T-helper 17 cell (primary cell): ENCODE results near the gene CASKIN2. TPM values are rescaled to one million over a fixed set of nuclear protein-coding genes. Genes with fewer than 3 reads are reported as not detected.
"Not testable (repeated sequence)": the region's sequence is repeated elsewhere in the genome, so short reads cannot be mapped to it uniquely, and the experiment has no call there.

Source experiments
- ATAC-seq: fragments of 150-1000 bp; cut with Tn5 transposase; 2 replicates; pipeline ENCODE4 v1.10.0; 2021; ENCODE audit warnings: mild to moderate bottlenecking, moderate library complexity
- DNase-seq, 3 donors: peaks; one replicate each; pipeline versions ENCODE4 v3.0.0 to v3.0.0-alpha.2; 2020 to 2021
- H3K9me3 ChIP-seq: one replicate; pipeline ENCODE4 v1.7.0; 2013; ENCODE audit warnings: low read length, mild to moderate bottlenecking; ENCODE audit not compliant: control insufficient read depth, poor library complexity, severe bottlenecking
- H3K27ac Mint-ChIP-seq: one replicate; pipeline ENCODE4 v1.8.0; 2022; ENCODE audit warnings: mild to moderate bottlenecking, moderate library complexity, mixed read lengths
- H3K27me3 Mint-ChIP-seq: one replicate; pipeline ENCODE4 v1.8.0; 2022; ENCODE audit warnings: mixed read lengths
- H3K36me3 Mint-ChIP-seq: one replicate; pipeline ENCODE4 v1.8.0; 2022; ENCODE audit warnings: low read depth, mixed read lengths
- H3K4me1 Mint-ChIP-seq: one replicate; pipeline ENCODE4 v1.8.0; 2022; ENCODE audit warnings: mild to moderate bottlenecking, mixed read lengths
- H3K4me3 Mint-ChIP-seq: one replicate; pipeline ENCODE4 v1.8.0; 2022; ENCODE audit warnings: mild to moderate bottlenecking, moderate library complexity, mixed read lengths
- total RNA-seq, 4 donors: library from RNA in 2 of 4; stranded (reverse) in 2 of 4; gene quantifications; one replicate each; pipeline ENCODE4 v1.2.3 and lab custom pipeline; 2022 to 2026

Gene CASKIN2
- total RNA-seq, 2 donors from 2014 or later, result 0.08 to 0.40 TPM

DNA sequence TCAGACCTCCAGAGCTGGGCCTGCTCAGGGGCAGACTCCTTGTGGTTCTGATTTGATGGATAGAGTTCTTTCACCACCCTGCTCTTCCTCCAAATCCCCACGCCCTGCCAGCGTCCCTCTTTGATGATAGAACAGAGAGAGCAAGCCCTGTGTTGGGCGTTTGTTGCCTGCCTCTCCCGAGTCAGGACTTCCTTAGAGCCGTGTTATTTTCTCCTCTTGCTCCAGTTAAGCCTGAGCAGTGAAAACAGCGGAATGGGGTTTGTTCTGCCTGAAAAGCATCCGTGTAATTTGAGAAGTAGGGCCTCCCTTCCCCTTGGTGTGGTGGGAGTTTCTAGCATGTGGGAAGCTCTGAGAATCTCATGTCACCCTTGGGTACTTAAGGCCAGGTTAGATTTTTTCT is 36.8 kb downstream of the CASKIN2 start:
- H3K36me3 Mint-ChIP-seq, result no peaks in the 10 kb centered on the region

DNA sequence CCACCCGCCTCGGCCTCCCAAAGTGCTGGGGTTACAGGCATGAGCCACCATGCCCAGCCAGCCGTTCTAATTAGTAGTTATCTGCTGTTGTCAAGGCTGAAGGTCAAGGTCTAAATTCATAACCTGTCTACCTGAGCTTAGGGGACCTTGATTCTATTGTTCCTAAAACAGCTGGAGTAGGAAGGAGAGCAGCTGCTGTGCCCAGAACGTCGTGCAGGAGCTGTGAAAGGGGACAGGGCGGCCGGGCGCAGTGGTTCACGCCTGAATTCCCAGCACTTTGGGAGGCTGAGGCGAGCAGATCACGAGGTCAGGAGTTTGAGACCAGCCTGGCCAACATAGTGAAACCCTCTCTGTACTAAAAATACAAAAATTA is 37.9 kb downstream of the CASKIN2 start:
- ATAC-seq, H3K36me3 Mint-ChIP-seq, H3K27me3 Mint-ChIP-seq, DNase-seq, H3K4me3 Mint-ChIP-seq, H3K9me3 ChIP-seq, H3K27ac Mint-ChIP-seq: not testable (repeated sequence)
- peaks cover 16% of the 10 kb centered on the region for H3K4me1 Mint-ChIP-seq

More for the DNA sequence above, 36.8 kb downstream of the CASKIN2 start:
- Mint-ChIP-seq H3K27ac (no peak overlapping the region), H3K27me3 (no peaks in the 10 kb centered on the region), H3K4me1 (peaks cover 13% of the 10 kb centered on the region), H3K4me3 (no peak overlapping the region)
- no peaks in the 10 kb centered on the region for H3K9me3 ChIP-seq
- ATAC-seq (no peak), DNase-seq (no peak)

DNA sequence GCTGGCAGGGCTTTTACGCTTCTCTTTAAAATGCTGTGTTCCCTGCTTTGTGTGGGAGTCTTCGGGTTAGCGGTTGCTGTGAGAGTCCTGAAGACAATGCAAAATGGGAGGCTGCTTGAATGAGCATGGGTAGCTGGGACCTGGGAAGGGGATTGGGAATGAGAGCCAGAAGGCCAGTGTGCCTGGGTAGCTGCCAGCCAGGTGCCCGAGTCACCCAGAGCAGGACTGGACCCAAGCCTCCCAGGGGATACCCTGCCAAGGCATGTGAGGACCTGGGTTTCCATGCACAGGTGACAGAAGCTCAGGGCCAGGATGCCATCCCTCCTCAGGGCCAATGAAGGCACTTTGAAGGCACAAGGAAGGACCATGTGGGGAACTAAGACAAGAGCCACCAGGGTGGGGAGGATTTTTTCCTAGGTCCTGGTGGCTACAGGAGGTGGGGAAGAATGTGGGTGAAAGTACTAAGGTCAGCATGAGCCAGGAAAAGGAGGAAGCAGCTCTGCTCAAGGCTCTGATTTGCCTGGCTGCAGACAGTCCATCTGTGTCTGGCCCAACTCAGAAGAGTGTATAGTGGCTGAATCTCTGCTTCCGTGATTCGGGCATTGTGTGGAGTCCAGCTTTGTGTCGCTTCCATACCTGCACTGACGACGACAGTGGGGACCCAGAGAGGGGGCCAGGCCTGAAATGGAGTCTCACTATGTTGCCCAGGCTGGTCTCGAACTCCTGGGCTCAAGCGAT is 38.4 kb downstream of the CASKIN2 start:
- H3K9me3 ChIP-seq, result no peaks in the 10 kb centered on the region
- no peak overlapping the region for H3K4me3 Mint-ChIP-seq
- ATAC-seq (no peak), DNase-seq (no peak)
- peaks cover 3% of the 10 kb centered on the region for H3K36me3 Mint-ChIP-seq
- peaks cover 16% of the 10 kb centered on the region for H3K4me1 Mint-ChIP-seq
- H3K27ac Mint-ChIP-seq, result no peak overlapping the region
- no peaks in the 10 kb centered on the region for H3K27me3 Mint-ChIP-seq

DNA sequence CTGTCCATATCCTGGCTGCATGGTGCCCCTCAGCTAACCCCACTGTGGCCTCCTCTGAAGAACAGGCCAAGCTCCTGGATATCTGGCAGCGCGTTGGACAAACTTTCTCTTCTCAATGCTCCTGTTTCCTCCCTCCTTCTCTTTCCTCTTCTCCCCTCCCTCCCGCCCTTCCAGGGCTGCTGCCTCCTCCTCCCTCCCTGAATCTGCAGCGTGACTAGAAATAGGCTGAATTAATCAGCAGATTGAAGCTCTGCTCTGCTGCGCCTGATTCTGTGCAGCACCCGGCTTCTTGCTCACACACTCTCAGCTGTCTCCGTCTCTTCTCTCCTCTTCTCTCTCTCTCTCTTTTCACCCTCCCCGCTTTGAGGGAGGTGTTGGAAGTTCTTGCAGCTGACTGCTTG is 39.1 kb downstream of the CASKIN2 start:
- no peaks in the 10 kb centered on the region for H3K27me3 Mint-ChIP-seq
- DNase-seq (no peak), ATAC-seq (no peak)
- peaks cover 16% of the 10 kb centered on the region for H3K4me1 Mint-ChIP-seq
- peaks cover 3% of the 10 kb centered on the region for H3K36me3 Mint-ChIP-seq
- no peak overlapping the region for H3K27ac Mint-ChIP-seq
- no peak overlapping the region for H3K4me3 Mint-ChIP-seq
- no peaks in the 10 kb centered on the region for H3K9me3 ChIP-seq

DNA sequence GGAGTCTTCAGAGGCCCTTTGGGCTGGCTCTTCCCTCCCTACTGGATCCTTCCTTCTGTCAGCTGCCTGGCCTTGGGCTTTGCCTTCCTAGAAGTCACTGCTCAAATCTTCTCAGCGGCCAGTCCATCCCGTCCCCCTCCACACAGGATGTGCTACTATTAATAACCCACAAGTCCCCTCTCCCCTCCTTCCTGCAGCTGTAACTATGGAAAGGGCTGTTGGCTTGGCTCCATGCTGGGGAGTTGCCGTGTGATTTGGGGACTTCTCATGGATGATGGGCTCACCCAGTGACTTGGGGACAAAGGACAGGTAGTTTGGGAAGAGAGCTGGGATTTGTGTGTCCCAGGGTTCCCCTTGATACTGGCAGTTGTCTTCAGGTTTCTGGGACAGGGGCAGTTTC is 39.5 kb downstream of the CASKIN2 start:
- DNase-seq (no peak), ATAC-seq (no peak)
- peaks cover 3% of the 10 kb centered on the region for H3K36me3 Mint-ChIP-seq
- H3K27me3 Mint-ChIP-seq, result no peaks in the 10 kb centered on the region
- H3K4me1 Mint-ChIP-seq, result peaks cover 15% of the 10 kb centered on the region
- no peak overlapping the region for H3K4me3 Mint-ChIP-seq
- no peak overlapping the region for H3K27ac Mint-ChIP-seq
- H3K9me3 ChIP-seq, result no peaks in the 10 kb centered on the region

DNA sequence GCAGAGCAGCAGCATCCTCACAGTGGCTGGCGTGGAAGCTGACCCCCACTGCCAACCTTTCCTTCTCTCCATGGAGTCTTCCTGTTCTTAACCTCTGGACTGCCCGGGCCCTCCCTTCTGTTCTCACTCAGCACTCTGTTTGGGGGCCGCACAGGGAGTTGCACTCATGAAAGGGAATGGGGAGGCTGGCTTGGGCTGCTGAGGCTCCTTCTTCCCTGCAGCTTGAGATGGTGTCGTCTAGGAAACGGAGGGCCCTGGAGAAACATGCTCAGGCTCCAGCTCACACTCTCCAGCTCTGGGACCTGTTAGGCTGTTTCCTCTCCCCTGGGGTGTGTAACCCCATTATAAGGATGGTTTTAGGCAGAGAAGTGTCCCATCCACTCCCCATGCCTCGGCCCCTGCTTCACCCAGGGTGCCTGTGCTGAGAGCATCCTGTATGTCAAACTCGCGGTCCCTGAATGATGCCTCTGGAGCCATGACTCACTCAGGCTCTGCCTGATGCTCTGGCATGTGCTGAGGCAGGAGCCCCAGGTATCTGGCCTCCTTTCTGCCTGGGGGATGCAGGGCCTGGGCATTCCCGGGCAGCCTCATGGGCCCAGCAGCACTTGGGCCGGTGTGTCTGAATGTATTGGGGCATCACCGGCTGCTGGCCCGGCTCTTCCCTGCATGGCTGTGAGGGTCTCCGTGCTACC is 40.0 kb downstream of the CASKIN2 start:
- Mint-ChIP-seq H3K27me3 (no peaks in the 10 kb centered on the region), H3K27ac (no peak overlapping the region), H3K4me3 (no peak overlapping the region), H3K36me3 (peaks cover 3% of the 10 kb centered on the region), H3K4me1 (peaks cover 12% of the 10 kb centered on the region)
- DNase-seq (no peak), ATAC-seq (no peak)
- no peaks in the 10 kb centered on the region for H3K9me3 ChIP-seq

DNA sequence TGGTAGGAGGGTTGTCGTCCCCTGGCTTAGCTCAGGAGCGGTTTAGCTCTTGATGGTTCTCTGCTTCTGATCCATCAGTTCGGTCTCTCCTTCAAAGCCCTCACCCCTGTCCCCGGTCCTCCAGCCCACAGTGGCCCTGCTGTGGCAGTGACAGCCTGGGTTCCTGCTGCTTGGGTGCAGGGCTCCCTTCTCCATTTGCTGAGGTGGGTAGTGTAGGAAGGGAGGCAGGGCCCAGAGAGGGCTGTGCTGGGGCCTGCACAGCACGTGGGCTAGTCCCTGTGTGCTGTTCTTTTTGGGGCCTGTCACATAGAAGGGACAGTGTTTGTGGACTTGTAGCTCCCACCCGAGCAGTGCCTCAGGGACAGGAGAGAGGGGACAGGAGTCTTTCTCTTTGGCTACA is 40.6 kb downstream of the CASKIN2 start:
- Mint-ChIP-seq H3K4me3 (no peak overlapping the region), H3K27me3 (no peaks in the 10 kb centered on the region), H3K4me1 (peaks cover 12% of the 10 kb centered on the region), H3K27ac (no peak overlapping the region), H3K36me3 (peaks cover 3% of the 10 kb centered on the region)
- H3K9me3 ChIP-seq, result no peaks in the 10 kb centered on the region
- ATAC-seq (no peak), DNase-seq (no peak)

DNA sequence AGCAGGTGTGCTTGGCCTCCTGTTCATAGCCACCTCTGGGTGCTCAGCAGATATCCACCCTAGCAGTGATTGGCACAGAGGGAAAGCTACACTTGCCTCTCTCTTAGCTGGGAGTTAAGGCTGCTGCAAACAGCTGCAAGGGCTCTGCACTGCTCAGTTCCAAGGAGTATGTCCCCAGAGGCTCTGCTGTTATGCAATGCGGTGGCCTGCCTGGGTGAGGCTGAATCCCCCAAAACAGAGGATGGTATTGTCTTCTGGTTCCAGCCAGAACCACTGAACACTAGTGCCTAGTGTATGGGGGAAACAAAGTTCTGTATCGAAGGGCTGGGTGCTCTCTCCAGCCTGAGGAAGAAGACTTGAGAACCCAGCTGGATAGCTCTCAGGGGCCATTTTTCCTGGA is 42.1 kb downstream of the CASKIN2 start:
- H3K36me3 Mint-ChIP-seq, result peaks cover 3% of the 10 kb centered on the region

DNA sequence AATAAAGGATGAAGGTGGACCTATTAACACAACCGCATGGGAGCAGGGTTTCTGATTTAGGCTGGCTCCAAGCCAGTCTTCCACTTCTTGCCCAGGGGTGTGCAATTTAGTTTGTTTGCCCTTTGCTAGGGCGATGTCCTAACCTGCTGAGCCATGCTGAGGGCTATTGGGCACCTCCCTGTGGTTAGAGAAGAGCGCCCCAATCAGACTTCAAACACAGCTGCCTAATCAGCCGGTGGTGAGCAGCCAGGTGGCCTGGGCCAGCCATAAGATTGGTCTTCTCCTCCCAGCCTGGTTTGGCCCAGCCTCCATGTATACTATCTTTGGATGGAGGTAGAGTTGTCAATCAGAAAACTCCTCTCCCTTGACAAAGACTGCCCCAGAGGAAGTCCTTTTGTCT is 43.2 kb downstream of the CASKIN2 start:
- Mint-ChIP-seq H3K36me3 (peaks cover 5% of the 10 kb centered on the region), H3K4me1 (peaks cover 14% of the 10 kb centered on the region), H3K27ac (no peak overlapping the region), H3K27me3 (no peaks in the 10 kb centered on the region), H3K4me3 (no peak overlapping the region)
- no peaks in the 10 kb centered on the region for H3K9me3 ChIP-seq
- no peak for DNase-seq
- no peak for ATAC-seq

More for the DNA sequence above, 42.1 kb downstream of the CASKIN2 start:
- H3K4me3 Mint-ChIP-seq, result no peak overlapping the region
- ATAC-seq (no peak), DNase-seq (no peak)
- no peaks in the 10 kb centered on the region for H3K27me3 Mint-ChIP-seq
- H3K4me1 Mint-ChIP-seq, result peaks cover 12% of the 10 kb centered on the region
- H3K9me3 ChIP-seq, result no peaks in the 10 kb centered on the region
- H3K27ac Mint-ChIP-seq, result no peak overlapping the region

DNA sequence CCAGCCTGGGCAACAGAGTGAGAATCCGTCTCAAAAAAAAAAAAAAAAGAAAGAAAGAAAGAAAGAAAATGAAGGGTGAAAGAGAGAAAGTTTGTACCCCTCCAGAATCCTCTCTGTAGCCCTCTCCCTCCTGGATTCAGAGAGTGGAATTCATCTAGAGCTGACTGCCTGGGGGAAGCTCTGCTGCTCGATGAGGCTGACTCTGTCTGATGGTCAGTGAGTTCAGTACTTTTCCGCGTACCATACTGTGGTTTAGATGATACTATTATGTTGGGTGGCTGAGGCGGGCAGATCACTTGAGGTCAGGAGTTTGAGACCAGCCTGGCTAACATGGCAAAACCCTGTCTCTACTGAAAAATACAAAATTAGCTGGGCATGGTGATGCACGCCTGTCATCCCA is 44.1 kb downstream of the CASKIN2 start:
- Mint-ChIP-seq H3K36me3 (peaks cover 5% of the 10 kb centered on the region), H3K27me3 (no peaks in the 10 kb centered on the region), H3K27ac (no peak overlapping the region), H3K4me1 (peaks cover 11% of the 10 kb centered on the region), H3K4me3 (no peak overlapping the region)
- DNase-seq (no peak), ATAC-seq (no peak)
- H3K9me3 ChIP-seq, result no peaks in the 10 kb centered on the region

DNA sequence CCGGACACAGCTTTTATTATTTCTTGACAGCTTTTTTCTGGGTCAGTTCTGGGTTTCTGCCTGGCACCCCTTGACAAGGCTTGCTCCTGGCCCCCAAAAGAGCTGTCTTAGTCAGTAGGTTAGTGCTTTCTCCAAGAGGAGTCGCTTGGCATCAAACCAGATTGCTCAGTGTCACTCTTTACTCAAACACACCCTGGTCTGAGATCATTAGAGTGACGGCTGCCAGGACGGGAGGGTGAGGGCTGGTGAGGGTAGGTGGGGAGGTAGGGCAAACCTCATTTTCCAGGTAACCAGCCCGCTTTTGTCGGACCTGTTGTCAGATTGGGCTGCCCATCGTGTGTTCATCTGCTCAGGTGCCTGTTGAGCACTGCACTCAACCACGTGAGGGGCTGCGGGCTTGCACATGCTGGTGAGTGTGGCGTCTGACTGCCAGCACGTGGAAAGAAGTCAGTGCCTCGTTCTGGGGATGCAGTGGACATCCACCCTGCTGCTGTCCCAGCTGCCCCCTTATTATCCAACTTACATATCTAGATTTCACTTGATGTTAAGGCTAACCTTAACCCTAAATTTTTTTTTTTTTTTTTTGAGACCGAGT is 46.5 kb downstream of the CASKIN2 start:
- H3K27me3 Mint-ChIP-seq, result no peaks in the 10 kb centered on the region
- no peaks in the 10 kb centered on the region for H3K9me3 ChIP-seq
- H3K27ac Mint-ChIP-seq, result no peak overlapping the region
- no peak for DNase-seq
- H3K36me3 Mint-ChIP-seq, result peaks cover 7% of the 10 kb centered on the region
- no peak for ATAC-seq
- peaks cover 18% of the 10 kb centered on the region for H3K4me1 Mint-ChIP-seq
- no peak overlapping the region for H3K4me3 Mint-ChIP-seq

DNA sequence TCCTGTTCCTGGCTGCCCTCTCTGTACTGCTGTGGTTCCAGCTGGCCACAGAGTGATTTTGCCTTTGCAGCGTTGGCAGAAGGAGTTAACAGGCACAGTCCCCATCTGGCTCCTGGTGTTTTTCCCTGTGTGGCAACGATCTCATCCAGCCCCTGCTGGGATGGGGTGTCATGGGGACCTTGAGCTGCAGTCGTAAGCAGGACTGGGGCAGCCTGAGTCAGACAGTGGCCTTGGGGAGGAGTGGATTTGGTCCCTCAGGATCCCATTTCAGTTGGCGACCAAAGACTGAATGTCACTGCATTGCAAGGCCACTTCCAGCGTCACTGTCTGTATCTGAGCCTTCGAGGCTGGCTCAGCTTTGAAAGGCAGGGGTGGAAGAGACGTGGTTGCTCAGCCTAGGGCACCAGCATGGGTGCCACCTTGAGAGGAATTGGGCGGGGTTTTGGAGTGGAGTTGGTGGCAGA is 47.0 kb downstream of the CASKIN2 start:
- Mint-ChIP-seq H3K4me1 (peaks cover 22% of the 10 kb centered on the region), H3K4me3 (no peak overlapping the region), H3K36me3 (peaks cover 7% of the 10 kb centered on the region), H3K27me3 (no peaks in the 10 kb centered on the region), H3K27ac (no peak overlapping the region)
- no peak for DNase-seq
- no peaks in the 10 kb centered on the region for H3K9me3 ChIP-seq
- no peak for ATAC-seq

DNA sequence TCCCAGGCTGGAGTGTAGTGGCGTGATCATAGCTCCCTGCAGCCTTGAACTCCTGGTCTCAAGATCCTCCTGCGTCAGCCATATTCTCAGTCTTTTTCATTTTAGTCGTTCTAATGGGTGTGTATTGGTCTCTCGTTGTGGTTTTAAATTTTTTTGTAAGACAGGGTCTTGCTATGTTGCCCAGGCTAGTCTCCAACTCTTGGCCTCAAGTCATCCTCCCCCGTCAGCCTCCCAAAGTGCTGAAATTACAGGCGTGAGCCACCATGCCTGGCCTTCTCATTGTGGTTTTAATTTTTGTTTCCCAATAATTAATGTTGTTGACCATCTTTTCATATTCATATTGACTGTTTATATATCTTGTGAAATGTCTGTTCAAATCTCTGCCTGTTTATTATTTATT is 50.3 kb downstream of the CASKIN2 start:
- H3K4me1 Mint-ChIP-seq, result peaks cover 23% of the 10 kb centered on the region
- DNase-seq (no peak), ATAC-seq (no peak)
- no peaks in the 10 kb centered on the region for H3K9me3 ChIP-seq
- H3K27ac Mint-ChIP-seq, result peak overlapping the region; percentile 57
- no peak overlapping the region for H3K4me3 Mint-ChIP-seq
- peaks cover 4% of the 10 kb centered on the region for H3K36me3 Mint-ChIP-seq
- no peaks in the 10 kb centered on the region for H3K27me3 Mint-ChIP-seq
